ES-I3 (cell line): ENCODE results near the gene SSC5D.
"Not testable (repeated sequence)": the region's sequence is repeated elsewhere in the genome, so short reads cannot be mapped to it uniquely, and the experiment has no call there.

ENCODE experiments used
- H3K36me3 ChIP-seq: 2 replicates; pipeline ENCODE4 v1.6.1; 2013; ENCODE audit warnings: mild to moderate bottlenecking, low read length, control low read depth, moderate library complexity; ENCODE audit not compliant: insufficient read depth
- H3K4me1 ChIP-seq: 2 replicates; pipeline ENCODE4 v1.6.1; 2013; ENCODE audit warnings: mild to moderate bottlenecking, control low read depth, low read length; ENCODE audit not compliant: insufficient read depth
- H3K9ac ChIP-seq: 2 replicates; pipeline ENCODE4 v1.6.1; 2013; ENCODE audit warnings: low read depth, mild to moderate bottlenecking, low read length, moderate library complexity
- H3K9me3 ChIP-seq: 2 replicates; pipeline ENCODE4 v1.6.1; 2013; ENCODE audit warnings: mild to moderate bottlenecking, low read length, moderate library complexity; ENCODE audit not compliant: control insufficient read depth, insufficient read depth

SSC5D gene

DNA sequence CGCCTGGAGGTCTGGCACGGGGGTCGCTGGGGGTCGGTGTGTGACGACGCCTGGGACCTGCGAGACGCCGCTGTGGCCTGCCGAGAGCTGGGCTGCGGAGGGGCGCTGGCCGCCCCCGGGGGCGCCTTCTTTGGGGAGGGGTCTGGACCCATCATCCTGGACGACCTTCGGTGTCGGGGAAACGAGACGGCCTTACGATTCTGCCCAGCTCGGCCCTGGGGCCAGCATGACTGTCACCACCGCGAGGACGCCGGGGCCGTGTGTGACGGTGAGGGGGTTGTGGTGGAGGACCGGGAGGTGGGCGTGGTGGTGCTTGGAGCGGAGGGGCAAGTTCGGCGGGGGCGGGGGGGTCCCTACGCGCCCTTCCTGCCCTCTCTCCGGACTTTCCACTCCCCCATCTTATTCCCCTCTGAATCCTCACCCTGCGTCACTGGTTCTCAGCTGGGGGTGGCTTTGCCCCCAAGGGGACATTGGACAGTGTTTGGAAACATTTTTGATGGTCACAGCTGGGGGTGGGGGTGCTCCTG, 5.5 kb downstream of the SSC5D start:
- Histone ChIP-seq H3K4me1 (peaks cover 22% of the 10 kb centered on the region), H3K9ac (no peak overlapping the region), H3K9me3 (no peaks in the 10 kb centered on the region), H3K36me3 (no peaks in the 10 kb centered on the region)

GRCh38 chr19:55494172-55494761, 6.0 kb downstream of the SSC5D start:
- Histone ChIP-seq H3K4me1 (peaks cover 20% of the 10 kb centered on the region), H3K36me3 (no peaks in the 10 kb centered on the region), H3K9ac (no peak overlapping the region), H3K9me3 (no peaks in the 10 kb centered on the region)

DNA sequence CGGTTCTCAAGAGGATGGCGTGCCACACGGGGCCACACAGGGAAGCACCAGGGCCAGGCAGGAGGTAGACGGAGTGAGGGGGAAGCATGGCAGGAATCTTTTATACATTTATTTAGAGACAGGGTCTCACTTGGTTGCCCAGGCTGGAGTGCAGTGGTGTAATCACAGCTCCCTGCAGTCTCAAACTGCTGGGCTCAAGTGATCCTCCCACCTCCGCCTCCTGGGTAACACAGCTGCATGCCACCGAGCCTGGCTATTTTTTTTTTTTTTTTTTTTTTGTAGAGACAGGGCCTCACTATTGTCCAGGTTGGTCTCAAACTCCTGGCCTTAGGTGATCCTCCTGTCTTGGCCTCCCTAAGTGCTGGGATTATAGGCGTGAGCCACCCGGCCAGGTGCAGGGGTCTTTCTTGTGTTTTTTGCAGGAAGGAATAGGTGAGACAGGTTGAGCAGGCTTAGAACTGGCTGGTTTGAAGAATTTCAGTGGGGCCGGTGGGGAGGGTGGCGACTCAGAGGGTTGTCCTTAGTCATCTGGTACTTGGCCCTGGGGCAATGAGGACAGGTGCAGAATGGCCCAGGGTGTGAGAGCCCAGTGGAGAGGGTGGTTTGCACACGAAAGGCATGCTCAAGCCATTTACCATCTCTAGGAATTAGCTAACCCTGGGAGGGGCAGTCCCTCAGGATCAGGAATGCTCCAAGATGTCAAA, 7.6 kb downstream of the SSC5D start:
- H3K9me3 ChIP-seq, result no peaks in the 10 kb centered on the region
- peaks cover 15% of the 10 kb centered on the region for H3K4me1 ChIP-seq
- H3K9ac ChIP-seq, result no peak overlapping the region
- H3K36me3 ChIP-seq, result no peaks in the 10 kb centered on the region

DNA sequence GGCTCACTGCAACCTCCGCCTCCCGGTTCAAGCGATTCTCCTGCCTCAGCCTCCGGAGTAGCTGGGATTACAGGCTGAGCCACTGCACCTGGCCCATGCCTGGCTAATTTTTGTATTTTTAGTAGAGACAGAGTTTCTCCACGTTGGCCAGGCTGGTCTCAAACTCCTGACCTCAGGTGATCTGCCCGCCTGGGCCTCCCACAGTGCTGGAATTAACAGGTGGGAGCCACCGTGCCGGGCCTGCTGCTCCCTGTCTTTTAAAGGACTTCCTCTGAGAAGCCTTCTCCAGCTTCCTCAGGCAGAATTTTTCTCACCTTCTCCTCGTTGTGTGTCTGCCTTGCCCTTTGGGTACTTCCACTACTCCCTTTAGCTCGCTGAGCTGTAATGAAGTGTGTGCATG, 8.6 kb downstream of the SSC5D start:
- not testable (repeated sequence) for H3K36me3 ChIP-seq, H3K9me3 ChIP-seq, H3K9ac ChIP-seq
- H3K4me1 ChIP-seq, result peaks cover 15% of the 10 kb centered on the region

GRCh38 chr19:55497763-55498162, 9.5 kb downstream of the SSC5D start:
- Histone ChIP-seq H3K9me3 (no peaks in the 10 kb centered on the region), H3K4me1 (peaks cover 15% of the 10 kb centered on the region), H3K36me3 (no peaks in the 10 kb centered on the region), H3K9ac (no peak overlapping the region)

DNA sequence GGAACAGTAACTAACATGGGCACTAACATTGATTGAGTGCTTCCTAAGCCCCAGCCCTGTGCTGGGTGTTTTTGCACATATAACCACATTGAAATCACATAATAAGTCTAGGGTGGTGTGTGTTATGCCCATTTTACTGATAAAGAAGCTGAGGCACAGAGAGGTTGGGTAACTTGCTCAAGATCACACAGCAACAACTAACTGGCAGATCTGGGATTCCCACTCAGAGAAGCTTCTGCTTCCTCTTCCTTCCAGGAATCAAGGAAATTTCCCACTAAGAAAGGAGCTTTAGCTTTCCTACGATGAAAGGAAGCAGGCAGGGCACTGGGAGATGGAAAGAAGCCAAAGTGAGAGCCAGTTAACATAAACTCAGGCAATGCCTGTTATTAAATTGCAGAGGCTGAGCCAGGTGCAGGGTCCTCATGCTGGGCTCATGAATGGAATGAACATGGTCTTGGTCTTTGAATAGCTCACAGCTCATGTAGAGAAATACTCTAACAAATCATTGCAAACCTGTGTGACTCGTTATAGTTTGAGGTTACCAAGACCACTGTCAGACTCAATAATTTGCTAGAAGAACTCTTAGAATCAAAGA, 10.1 kb downstream of the SSC5D start:
- H3K4me1 ChIP-seq, result peaks cover 15% of the 10 kb centered on the region
- H3K36me3 ChIP-seq, result no peaks in the 10 kb centered on the region
- peaks cover 4% of the 10 kb centered on the region; the same call in 1 of the 2 replicates for H3K9me3 ChIP-seq
- no peak overlapping the region for H3K9ac ChIP-seq

DNA sequence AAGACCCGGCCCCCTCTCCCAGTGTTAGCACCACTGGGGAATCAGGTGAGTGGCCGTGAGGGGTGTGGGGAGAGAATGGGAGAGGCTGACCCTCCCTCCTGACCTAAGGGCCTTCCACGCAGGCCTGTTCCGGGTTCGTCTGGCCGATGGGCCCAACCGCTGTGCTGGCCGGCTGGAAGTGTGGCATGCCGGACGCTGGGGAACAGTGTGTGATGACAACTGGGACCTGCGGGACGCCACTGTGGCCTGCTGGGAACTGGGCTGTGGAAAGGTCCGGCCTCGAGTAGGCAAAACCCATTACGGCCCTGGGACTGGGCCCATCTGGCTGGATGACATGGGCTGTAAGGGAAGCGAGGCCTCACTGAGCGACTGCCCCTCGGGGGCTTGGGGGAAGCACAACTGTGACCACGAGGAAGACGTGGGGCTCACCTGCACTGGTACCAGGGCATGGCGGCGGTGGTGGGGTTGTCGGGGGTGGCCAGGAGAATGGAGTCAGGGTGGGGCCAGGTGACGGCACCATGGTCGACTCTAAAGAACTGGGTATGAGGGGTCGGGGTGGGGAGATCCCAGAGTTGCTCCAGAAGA, 12.2 kb downstream of the SSC5D start:
- H3K9me3 ChIP-seq, result peaks cover 5% of the 10 kb centered on the region; the same call in 1 of the 2 replicates
- no peaks in the 10 kb centered on the region for H3K36me3 ChIP-seq
- H3K9ac ChIP-seq, result no peak overlapping the region
- H3K4me1 ChIP-seq, result peaks cover 12% of the 10 kb centered on the region

DNA sequence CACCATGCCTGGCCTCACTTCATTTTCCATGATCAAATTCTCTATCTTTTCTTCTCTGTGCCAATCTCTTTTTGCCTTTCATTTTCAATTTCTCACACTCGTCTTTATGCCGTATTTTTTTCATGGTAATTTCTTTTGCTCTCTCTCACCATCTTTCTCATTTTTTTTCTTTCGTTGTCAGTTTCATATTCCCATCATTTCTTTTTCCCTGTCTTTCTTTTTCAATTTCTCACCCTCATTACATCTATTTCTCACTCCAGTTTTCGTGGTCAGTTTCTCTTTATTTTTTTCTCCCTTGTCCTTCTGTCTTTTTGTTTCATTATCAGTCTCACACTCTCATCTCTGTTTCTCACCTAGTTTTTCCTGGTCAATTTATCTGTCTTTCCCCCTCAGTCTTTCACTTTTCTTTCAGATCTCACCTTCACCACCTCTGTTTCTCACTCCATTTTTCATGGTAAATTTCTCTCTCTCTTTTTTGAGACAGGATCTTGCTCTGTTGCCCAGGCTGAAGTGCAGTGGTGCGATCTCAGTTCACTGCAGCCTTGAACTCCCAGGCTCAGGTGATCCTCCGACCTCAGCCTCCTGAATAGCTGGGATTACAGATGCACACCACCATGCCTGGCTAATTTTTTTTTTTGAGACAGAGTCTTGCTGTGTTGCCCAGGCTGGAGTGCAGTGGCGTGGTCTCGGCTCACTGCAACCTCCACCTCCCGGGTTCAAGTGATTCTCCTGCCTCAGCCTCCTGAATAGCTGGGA, 14.1 kb downstream of the SSC5D start:
- 0 out of 2 replicates have a peak, but pooled peaks cover under 1% of the 10 kb centered on the region for H3K4me1 ChIP-seq
- H3K9me3 ChIP-seq, result peaks cover 5% of the 10 kb centered on the region; the same call in 1 of the 2 replicates
- H3K36me3 ChIP-seq, result no peaks in the 10 kb centered on the region
- no peak overlapping the region for H3K9ac ChIP-seq

DNA sequence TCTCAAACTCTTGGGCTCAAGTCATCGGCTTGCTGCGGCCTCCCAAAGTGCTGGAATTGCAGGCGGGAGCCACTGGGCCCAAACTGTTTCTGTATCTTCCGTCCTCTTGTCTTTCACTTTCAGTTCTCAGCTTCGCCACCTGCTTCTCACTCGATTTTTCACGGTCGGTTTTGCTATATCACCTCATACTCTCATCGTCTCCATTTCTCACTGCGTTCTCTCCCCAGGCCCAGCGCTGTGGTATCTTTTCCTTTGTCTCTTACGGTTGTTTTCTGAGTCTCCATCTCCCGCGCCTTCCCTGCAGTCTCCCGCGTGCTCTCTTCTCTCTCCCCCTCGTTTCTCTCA, 14.9 kb downstream of the SSC5D start:
- Histone ChIP-seq H3K9me3 (peaks cover 5% of the 10 kb centered on the region; the same call in 1 of the 2 replicates), H3K4me1 (no peaks in the 10 kb centered on the region), H3K36me3 (no peaks in the 10 kb centered on the region), H3K9ac (no peak overlapping the region)

DNA sequence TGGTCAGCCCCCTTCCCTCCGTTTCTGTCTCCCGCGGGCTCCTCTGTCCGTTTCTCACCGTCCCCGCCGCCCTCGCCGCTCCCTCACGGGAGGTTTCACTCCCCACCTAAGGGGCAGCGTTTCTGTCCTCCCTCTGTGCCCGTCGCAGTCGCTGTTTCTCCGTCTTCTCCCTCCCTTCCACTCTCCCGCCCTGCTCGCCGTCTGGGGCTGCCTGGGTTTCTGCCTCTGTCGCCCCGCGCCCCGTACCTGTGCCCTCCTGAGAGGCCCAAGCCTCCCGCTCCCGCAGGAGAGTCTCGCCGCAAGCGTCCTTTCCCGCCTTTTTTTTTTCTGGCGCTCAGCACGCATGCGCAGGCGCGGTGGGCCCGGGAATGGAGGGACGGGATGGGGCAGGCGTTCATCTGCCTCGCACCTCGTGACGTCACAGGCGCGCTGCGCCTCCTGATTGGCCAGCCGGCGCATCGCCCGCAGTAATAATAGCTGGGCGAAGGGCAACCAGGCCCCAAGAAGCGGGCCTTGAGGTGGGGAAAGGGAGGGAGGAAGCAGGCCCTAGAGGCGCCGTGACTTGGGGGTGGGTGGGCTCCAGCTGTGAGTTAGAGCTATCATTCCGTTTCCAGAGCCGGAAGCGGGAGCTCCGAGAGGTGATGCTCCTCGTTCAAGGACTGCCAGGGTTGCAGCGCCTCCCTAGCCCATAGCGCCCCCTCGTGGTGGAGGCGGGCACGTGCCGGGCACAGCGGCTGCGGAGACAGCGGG, 15.4 kb downstream of the SSC5D start:
- Histone ChIP-seq H3K9ac (peak overlapping the region; percentile 20; the same call in 1 of the 2 replicates), H3K9me3 (peaks cover 5% of the 10 kb centered on the region; the same call in 1 of the 2 replicates), H3K4me1 (no peaks in the 10 kb centered on the region), H3K36me3 (no peaks in the 10 kb centered on the region)

- Histone ChIP-seq H3K9ac (no peak overlapping the region), H3K4me1 (no peaks in the 10 kb centered on the region), H3K36me3 (no peaks in the 10 kb centered on the region)
Measured at GRCh38 chr19:55504252-55504603, 16.0 kb downstream of the SSC5D start.

DNA sequence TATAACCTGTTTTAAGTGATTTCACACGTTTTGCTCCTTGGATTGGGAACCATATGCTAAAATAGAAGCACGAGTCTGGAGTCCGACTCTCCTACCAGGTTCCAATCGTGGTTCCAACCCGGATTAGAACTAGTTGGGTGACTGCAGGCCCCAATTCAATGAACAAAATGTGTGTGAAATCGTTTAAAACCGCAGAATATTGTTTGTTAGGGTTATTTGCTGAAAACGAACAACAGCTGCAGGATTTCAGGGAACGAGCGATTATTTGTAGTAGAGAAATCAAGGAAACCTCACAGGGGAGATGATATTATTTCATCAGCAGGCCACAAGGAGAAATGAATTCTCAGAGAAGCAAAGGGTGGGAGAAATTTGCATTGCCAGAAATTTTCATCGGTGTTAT, 16.7 kb downstream of the SSC5D start:
- Histone ChIP-seq H3K4me1 (no peaks in the 10 kb centered on the region), H3K36me3 (no peaks in the 10 kb centered on the region), H3K9ac (no peak overlapping the region), H3K9me3 (peaks cover 5% of the 10 kb centered on the region; the same call in 1 of the 2 replicates)

More at GRCh38 chr19:55504252-55504603, 16.0 kb downstream of the SSC5D start:
- peaks cover 5% of the 10 kb centered on the region; the same call in 1 of the 2 replicates for H3K9me3 ChIP-seq

- H3K9me3 ChIP-seq, result peaks cover 4% of the 10 kb centered on the region; the same call in 1 of the 2 replicates
- no peaks in the 10 kb centered on the region for H3K36me3 ChIP-seq
- no peak overlapping the region for H3K9ac ChIP-seq
- H3K4me1 ChIP-seq, result no peaks in the 10 kb centered on the region
Measured at GRCh38 chr19:55508120-55508519, 19.9 kb downstream of the SSC5D start.
